Parathyroid adenoma (tissue), 2 donors: ENCODE results near the gene MSH3.

Experiments
- H2AFZ ChIP-seq: fragments of 300-600 bp; sonication (generic); one replicate; pipeline ENCODE4 v1.7.0; 2017; ENCODE audit warnings: antibody characterized with exemption, mild to moderate bottlenecking
- H3K27ac ChIP-seq: fragments of 300-600 bp; sonication (generic); one replicate; pipeline ENCODE4 v1.7.0; 2017
- H3K27me3 ChIP-seq: fragments of 300-600 bp; sonication (generic); one replicate; pipeline ENCODE4 v1.7.0; 2017; ENCODE audit warnings: low read length; ENCODE audit not compliant: control insufficient read depth, insufficient read depth
- H3K36me3 ChIP-seq: fragments of 300-600 bp; sonication (generic); one replicate; pipeline ENCODE4 v1.7.0; 2017; ENCODE audit warnings: low read length; ENCODE audit not compliant: control insufficient read depth, insufficient read depth
- H3K4me1 ChIP-seq: fragments of 300-600 bp; sonication (generic); one replicate; pipeline ENCODE4 v1.7.0; 2017; ENCODE audit warnings: control low read depth
- H3K4me2 ChIP-seq: fragments of 300-600 bp; sonication (generic); one replicate; pipeline ENCODE4 v1.7.0; 2017; ENCODE audit warnings: low read length
- H3K4me3 ChIP-seq: fragments of 300-600 bp; sonication (generic); one replicate; pipeline ENCODE4 v1.7.0; 2017; ENCODE audit warnings: low read depth, low read length
- H3K79me2 ChIP-seq: fragments of 300-600 bp; sonication (generic); one replicate; pipeline ENCODE4 v1.7.0; 2017; ENCODE audit warnings: control low read depth
- H3K9ac ChIP-seq: fragments of 300-600 bp; sonication (generic); one replicate; pipeline ENCODE4 v1.7.0; 2017; ENCODE audit warnings: mild to moderate bottlenecking
- H3K9me3 ChIP-seq: fragments of 300-600 bp; sonication (generic); one replicate; pipeline ENCODE4 v1.7.0; 2017; ENCODE audit warnings: low read length; ENCODE audit not compliant: control insufficient read depth
- TF ChIP-seq, protein P1 (sequence below): fragments of 300-600 bp; sonication (generic); IDR thresholded peaks from one replicate; pipeline ENCODE4 v1.7.0; 2017; ENCODE audit warnings: antibody characterized with exemption, mild to moderate bottlenecking
- donor health status: primary hyperparathyroidism.

MSH3 gene

DNA sequence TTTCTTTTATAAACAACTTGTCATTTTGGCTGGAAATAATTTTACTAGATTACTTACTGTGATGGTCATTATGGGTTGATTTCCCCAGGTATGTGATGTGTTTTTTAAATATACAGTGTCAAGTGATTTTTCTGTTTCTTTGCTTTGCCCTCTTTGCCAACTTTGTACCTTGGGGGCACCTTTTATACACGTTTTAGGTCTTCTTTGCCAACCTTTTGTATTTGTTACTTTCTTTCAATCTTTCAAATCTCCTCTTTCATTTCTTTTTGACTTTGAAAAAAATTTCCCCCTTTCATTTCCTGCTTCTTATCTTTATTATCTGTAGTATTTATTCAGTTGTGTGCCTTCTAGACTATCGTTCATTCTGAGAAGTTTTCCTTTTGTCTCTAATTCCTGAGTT is 65.7 kb downstream of the MSH3 start:
- Histone ChIP-seq H3K79me2 (no peaks in the 10 kb centered on the region), H2AFZ (no peak overlapping the region), H3K4me1 (no peaks in the 10 kb centered on the region), H3K36me3 (no peaks in the 10 kb centered on the region), H3K27me3 (no peaks in the 10 kb centered on the region), H3K4me2 (no peak overlapping the region), H3K4me3 (no peak overlapping the region), H3K9me3 (no peaks in the 10 kb centered on the region), H3K27ac (no peak overlapping the region), H3K9ac (no peak overlapping the region)
- TF ChIP-seq, protein P1, sequence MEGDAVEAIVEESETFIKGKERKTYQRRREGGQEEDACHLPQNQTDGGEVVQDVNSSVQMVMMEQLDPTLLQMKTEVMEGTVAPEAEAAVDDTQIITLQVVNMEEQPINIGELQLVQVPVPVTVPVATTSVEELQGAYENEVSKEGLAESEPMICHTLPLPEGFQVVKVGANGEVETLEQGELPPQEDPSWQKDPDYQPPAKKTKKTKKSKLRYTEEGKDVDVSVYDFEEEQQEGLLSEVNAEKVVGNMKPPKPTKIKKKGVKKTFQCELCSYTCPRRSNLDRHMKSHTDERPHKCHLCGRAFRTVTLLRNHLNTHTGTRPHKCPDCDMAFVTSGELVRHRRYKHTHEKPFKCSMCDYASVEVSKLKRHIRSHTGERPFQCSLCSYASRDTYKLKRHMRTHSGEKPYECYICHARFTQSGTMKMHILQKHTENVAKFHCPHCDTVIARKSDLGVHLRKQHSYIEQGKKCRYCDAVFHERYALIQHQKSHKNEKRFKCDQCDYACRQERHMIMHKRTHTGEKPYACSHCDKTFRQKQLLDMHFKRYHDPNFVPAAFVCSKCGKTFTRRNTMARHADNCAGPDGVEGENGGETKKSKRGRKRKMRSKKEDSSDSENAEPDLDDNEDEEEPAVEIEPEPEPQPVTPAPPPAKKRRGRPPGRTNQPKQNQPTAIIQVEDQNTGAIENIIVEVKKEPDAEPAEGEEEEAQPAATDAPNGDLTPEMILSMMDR = no peak

DNA sequence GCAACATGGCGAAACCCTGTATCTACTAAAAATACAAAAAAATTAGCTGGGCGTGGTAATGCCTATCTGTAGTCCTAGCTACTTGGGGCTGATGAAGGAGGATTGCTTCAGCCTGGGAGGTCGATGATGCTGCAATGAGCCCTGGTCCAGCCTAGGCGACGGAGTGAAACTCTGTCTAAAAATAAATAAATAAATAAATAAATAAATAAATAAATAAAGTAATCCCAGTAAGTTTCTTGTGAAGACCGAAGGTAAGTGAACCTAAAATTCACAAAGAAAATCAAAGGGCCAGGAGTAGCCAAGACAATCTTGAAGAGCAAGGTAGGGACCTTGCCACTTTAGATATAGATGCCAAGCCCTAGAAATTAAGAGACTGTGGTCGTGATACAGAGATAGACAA is 68.5 kb downstream of the MSH3 start:
- H3K36me3 ChIP-seq = no peaks in the 10 kb centered on the region
- H3K27me3 ChIP-seq = no peaks in the 10 kb centered on the region
- no peak overlapping the region for H2AFZ ChIP-seq
- H3K9me3 ChIP-seq = no peaks in the 10 kb centered on the region
- no peak overlapping the region for H3K27ac ChIP-seq
- no peaks in the 10 kb centered on the region for H3K79me2 ChIP-seq
- TF ChIP-seq, protein P1 = no peak
- no peak overlapping the region for H3K9ac ChIP-seq
- H3K4me3 ChIP-seq = no peak overlapping the region
- no peak overlapping the region for H3K4me2 ChIP-seq
- no peaks in the 10 kb centered on the region for H3K4me1 ChIP-seq

DNA sequence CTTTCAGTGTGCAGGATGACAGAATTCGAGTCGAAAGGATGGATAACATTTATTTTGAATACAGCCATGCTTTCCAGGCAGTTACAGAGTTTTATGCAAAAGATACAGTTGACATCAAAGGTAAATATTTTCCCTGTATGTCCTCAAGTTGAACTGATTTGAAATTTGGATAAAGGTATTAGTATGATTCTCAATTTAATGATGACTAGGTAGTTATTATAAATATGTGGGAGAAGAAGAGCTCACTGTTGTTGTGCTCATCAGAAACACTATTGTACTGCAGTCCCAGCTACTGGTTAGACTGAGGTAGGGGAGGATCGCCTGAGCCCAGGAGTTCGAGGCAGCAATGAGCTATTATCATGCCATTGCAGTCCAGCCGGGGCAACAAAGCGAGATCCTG is 71.0 kb downstream of the MSH3 start:
- Histone ChIP-seq H3K36me3 (no peaks in the 10 kb centered on the region), H2AFZ (no peak overlapping the region), H3K4me1 (no peaks in the 10 kb centered on the region), H3K9me3 (no peaks in the 10 kb centered on the region), H3K79me2 (no peaks in the 10 kb centered on the region), H3K27ac (no peak overlapping the region), H3K27me3 (no peaks in the 10 kb centered on the region), H3K4me2 (no peak overlapping the region), H3K4me3 (no peak overlapping the region), H3K9ac (no peak overlapping the region)
- TF ChIP-seq, protein P1 = no peak

DNA sequence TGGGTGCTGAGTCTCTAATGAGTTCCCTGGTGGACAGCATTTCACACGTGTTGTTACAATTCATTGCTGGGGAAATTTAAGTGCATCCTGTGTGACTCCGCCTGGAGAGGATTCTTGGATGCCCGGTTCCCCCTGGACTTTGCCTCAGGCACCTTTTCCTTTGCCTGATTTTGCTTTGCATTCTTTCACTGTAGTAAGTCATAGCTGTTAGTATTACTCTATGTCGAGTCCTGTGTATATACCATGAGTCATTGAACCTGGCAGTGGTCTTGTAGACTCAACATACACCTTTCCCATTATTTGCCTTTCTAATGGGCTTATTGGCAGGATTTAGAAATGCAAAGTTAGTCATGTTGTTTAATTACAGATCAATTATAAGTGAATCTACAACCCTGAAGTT is 82.3 kb downstream of the MSH3 start:
- TF ChIP-seq, protein P1 = no peak
- Histone ChIP-seq H3K36me3 (no peaks in the 10 kb centered on the region), H3K4me3 (no peak overlapping the region), H3K27me3 (no peaks in the 10 kb centered on the region), H3K4me1 (no peaks in the 10 kb centered on the region), H2AFZ (no peak overlapping the region), H3K9ac (no peak overlapping the region), H3K9me3 (no peaks in the 10 kb centered on the region), H3K27ac (no peak overlapping the region), H3K4me2 (no peak overlapping the region), H3K79me2 (no peaks in the 10 kb centered on the region)

DNA sequence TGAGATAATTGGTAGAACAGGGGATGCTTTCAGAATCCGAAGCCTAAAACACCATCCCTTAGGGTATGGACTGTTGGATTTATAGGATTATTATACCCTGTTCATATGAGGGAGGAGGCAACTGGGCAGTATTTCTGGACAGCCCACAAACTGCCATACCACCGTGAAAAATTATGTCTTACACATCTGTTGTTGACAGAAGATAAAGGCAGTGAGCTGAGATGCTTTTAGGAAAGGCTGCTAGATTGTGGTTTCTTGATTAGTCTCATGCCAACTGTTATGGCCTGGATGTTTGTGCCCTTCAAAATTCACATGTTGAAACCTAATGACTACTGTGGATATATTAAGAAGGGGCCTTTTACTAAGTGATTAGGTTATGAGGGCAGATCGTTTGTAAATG is 84.0 kb downstream of the MSH3 start:
- Histone ChIP-seq H3K4me3 (no peak overlapping the region), H3K27ac (no peak overlapping the region), H2AFZ (no peak overlapping the region), H3K9me3 (no peaks in the 10 kb centered on the region), H3K4me2 (no peak overlapping the region), H3K9ac (no peak overlapping the region), H3K27me3 (no peaks in the 10 kb centered on the region), H3K36me3 (no peaks in the 10 kb centered on the region), H3K79me2 (no peaks in the 10 kb centered on the region), H3K4me1 (no peaks in the 10 kb centered on the region)
- TF ChIP-seq, protein P1 = no peak
